Glutamatergic neuron (in vitro differentiated cells): ENCODE results near the gene RCL1. TPM values are rescaled to one million over a fixed set of nuclear protein-coding genes. Genes with fewer than 3 reads are reported as not detected.

ENCODE experiments used
- DNase-seq: peaks from one replicate; pipeline ENCODE4 v3.0.0; 2022
- H3K27ac Mint-ChIP-seq: one replicate; pipeline ENCODE4 v1.8.0; 2020; ENCODE audit warnings: mild to moderate bottlenecking, mixed read lengths, inconsistent platforms; ENCODE audit not compliant: unreplicated experiment
- H3K27me3 Mint-ChIP-seq: one replicate; pipeline ENCODE4 v1.8.0; 2020; ENCODE audit warnings: mild to moderate bottlenecking, moderate library complexity, mixed read lengths, inconsistent platforms; ENCODE audit not compliant: unreplicated experiment
- H3K36me3 Mint-ChIP-seq: one replicate; pipeline ENCODE4 v1.8.0; 2020; ENCODE audit warnings: mild to moderate bottlenecking, mixed read lengths, inconsistent platforms; ENCODE audit not compliant: unreplicated experiment
- H3K4me1 Mint-ChIP-seq: one replicate; pipeline ENCODE4 v1.8.0; 2020; ENCODE audit warnings: mild to moderate bottlenecking, low read depth, mixed read lengths, inconsistent platforms; ENCODE audit not compliant: unreplicated experiment
- H3K4me3 Mint-ChIP-seq: one replicate; pipeline ENCODE4 v1.8.0; 2020; ENCODE audit warnings: mild to moderate bottlenecking, mixed read lengths, inconsistent platforms; ENCODE audit not compliant: unreplicated experiment
- H3K9me3 Mint-ChIP-seq: one replicate; pipeline ENCODE4 v1.8.0; 2020; ENCODE audit warnings: mild to moderate bottlenecking, moderate library complexity, mixed read lengths, inconsistent platforms; ENCODE audit not compliant: unreplicated experiment
- microRNA-seq: library from miRNA; unstranded; fragments of <30 nt; microRNA quantifications from one replicate; pipeline ENCODE4, GENCODE V29; 2020; ENCODE audit not compliant: unreplicated experiment
- total RNA-seq: library from RNA; stranded (reverse); fragmentation: NEBNext Ultra II Directional; extraction: Animal tissue kit (Norgen Biotek cat#: 25700); gene quantifications from one replicate; pipeline ENCODE4 v1.2.1, GENCODE V29; 2021; ENCODE audit not compliant: unreplicated experiment
- TF ChIP-seq, protein P1 (sequence below): fragments of 200-600 bp; sonication (generic); IDR thresholded peaks from one replicate; pipeline ENCODE4 v1.5.0; 2021; ENCODE audit not compliant: partially characterized antibody, unreplicated experiment

RCL1 gene
- total RNA-seq, 1 donor from 2014 or later = 14.4 TPM

DNA sequence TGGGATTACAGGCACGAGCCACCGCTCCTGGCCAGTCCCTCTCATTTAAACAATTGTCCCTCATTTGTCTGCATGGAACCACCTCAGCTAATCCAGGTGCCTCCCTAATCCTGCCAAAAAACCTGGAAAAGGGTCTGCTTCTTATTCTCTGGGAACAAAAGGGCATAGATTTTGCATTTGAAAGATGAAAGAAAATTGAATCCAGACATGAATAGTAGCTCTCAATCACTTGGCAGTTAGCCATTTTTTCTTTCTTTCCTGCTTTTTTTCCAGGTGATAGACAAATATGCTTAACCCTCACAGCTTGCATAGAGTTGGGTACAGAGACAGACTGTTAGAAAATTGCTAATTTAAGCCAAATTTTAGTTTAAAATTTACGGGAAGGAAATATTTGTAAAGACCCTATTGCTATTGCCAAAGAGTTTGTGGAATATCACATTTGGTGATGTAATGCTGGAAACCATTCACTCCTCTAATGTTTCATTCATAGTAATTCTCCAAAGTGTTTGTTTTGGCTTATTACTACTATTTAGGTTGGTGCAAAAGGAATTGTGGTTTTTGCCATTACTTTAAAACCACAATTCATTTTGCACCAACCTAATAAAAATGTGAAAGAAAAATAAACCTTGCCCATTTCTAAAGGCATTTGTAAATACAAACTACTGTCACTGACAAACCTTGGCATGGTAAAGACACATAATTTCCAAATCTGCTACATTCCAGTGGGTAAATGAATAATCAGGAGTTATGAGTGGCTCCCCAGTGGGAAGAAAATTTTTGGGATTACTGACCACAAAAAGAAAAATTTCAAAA is 111.8 kb downstream of the RCL1 start:
- Mint-ChIP-seq H3K4me3 (no peak overlapping the region), H3K27ac (no peak overlapping the region), H3K9me3 (no peaks in the 10 kb centered on the region), H3K4me1 (no peaks in the 10 kb centered on the region), H3K27me3 (no peaks in the 10 kb centered on the region), H3K36me3 (peaks cover 4% of the 10 kb centered on the region)
- TF ChIP-seq, protein P1, sequence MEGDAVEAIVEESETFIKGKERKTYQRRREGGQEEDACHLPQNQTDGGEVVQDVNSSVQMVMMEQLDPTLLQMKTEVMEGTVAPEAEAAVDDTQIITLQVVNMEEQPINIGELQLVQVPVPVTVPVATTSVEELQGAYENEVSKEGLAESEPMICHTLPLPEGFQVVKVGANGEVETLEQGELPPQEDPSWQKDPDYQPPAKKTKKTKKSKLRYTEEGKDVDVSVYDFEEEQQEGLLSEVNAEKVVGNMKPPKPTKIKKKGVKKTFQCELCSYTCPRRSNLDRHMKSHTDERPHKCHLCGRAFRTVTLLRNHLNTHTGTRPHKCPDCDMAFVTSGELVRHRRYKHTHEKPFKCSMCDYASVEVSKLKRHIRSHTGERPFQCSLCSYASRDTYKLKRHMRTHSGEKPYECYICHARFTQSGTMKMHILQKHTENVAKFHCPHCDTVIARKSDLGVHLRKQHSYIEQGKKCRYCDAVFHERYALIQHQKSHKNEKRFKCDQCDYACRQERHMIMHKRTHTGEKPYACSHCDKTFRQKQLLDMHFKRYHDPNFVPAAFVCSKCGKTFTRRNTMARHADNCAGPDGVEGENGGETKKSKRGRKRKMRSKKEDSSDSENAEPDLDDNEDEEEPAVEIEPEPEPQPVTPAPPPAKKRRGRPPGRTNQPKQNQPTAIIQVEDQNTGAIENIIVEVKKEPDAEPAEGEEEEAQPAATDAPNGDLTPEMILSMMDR = no peak
- DNase-seq = no peak

DNA sequence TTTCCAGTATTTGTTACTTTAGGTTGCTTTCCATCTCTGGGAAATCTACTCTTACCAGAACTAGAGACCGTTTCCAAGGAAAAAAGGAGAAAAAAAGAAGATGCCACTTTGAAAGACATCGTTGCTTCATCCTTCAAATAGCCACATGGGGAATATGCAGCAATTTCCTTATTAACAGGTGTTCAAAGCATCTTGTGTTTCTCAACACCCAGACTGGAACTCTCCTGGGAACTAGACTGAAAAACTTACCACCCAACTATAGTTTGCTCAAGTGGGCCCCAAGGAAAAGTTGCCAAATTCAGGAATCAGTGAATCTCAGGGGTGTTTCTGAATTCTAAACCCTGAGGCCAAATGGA is 112.4 kb downstream of the RCL1 start:
- Mint-ChIP-seq H3K9me3 (no peaks in the 10 kb centered on the region), H3K4me3 (no peak overlapping the region), H3K27me3 (no peaks in the 10 kb centered on the region), H3K36me3 (no peaks in the 10 kb centered on the region), H3K27ac (no peak overlapping the region), H3K4me1 (no peaks in the 10 kb centered on the region)
- TF ChIP-seq, protein P1 = no peak
- no peak for DNase-seq

Small RNA genes lying within 50 kb of the gene (microRNA-seq; reads per million reads assigned to microRNA genes)
- gene MIR101-2 = 13.5 reads per million, percentile 53 among the genes with 10 or more reads in this experiment

Other genes with a start within 250 kb of the RCL1 start
- gene PLPP6, start 130.7 kb upstream of the RCL1 start, total RNA-seq = 12.0 TPM
- 0.59 TPM for gene SPATA6L, start 126.5 kb upstream of the RCL1 start, total RNA-seq
- gene CDC37L1, start 113.4 kb upstream of the RCL1 start, total RNA-seq = 20.8 TPM
- 33.7 TPM for gene AK3, start 51.7 kb upstream of the RCL1 start, total RNA-seq
- gene JAK2, start 192.3 kb downstream of the RCL1 start, total RNA-seq = 5.8 TPM